GM21515 (cell line): ENCODE measurements around the gene FTO.

Experiments used
- ATAC-seq: cut with Tn5 transposase; IDR thresholded peaks from one replicate; pipeline ENCODE4 v1.9.1; 2021; ENCODE audit not compliant: unreplicated experiment

Gene FTO

GRCh38 chr16:54143934-54144571 is 440.1 kb downstream of the FTO start:
- no peak for ATAC-seq

GRCh38 chr16:54144572-54144947 is 440.6 kb downstream of the FTO start:
- ATAC-seq: no peak

DNA sequence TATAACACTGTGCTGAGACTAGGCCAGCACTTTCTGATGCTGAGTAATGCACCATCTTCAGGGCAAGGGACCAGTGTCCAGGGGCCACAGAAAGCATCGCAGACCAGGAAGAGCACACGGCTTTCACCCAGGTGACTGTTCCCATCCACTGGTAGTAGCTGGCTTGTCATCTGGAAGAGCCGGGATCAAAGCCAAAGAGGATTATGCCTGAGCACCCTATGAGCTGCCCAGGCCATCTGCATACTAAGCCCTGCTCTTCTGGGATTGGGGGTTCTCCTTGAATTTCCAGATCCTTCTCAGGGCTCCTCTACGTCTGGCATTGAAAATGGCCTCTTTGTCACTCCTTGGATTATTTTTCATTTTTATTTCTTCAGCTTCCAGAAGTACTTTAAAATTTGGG is 441.9 kb downstream of the FTO start:
- no peak for ATAC-seq

DNA sequence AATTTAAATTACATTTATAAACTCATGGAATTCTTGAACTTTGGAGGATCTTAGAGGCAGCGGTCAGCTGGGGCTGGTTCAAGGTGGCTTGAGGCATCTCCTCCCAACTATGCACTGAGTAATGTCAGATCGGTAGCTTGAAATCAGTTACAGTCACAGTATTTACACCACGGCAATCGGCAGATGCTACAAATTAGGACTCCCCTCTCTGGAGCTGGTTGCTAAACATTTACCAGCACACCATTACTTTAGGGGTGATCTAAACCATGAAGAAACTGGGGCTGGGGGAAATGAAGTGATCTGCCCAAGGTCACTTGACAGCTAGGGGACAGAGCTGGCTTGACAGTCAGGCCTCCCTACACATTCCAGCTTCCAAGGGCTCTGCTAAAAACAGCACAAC is 445.0 kb downstream of the FTO start:
- ATAC-seq: no peak

DNA sequence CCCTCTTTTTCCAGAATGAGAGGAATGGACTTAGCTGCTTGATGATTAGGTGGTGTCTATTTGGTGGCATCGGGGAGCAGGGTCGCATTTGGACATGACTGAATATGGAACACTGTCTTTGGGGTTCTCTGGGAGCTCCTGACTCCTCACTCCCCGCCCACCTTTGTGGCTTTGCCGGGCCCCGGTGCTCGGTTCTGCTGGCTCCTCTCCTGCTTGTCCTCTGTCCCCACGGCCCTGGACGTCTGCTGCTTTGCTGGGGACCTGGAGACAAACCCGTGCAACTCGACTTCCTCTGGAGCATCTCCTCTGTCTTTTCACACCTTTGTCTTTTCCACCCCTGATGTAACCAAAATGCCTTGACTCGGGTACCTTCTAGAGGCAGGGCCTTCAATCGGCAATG is 446.9 kb downstream of the FTO start:
- ATAC-seq: no peak

- ATAC-seq: no peak
Observed at GRCh38 chr16:54152362-54153239, 448.6 kb downstream of the FTO start.

DNA sequence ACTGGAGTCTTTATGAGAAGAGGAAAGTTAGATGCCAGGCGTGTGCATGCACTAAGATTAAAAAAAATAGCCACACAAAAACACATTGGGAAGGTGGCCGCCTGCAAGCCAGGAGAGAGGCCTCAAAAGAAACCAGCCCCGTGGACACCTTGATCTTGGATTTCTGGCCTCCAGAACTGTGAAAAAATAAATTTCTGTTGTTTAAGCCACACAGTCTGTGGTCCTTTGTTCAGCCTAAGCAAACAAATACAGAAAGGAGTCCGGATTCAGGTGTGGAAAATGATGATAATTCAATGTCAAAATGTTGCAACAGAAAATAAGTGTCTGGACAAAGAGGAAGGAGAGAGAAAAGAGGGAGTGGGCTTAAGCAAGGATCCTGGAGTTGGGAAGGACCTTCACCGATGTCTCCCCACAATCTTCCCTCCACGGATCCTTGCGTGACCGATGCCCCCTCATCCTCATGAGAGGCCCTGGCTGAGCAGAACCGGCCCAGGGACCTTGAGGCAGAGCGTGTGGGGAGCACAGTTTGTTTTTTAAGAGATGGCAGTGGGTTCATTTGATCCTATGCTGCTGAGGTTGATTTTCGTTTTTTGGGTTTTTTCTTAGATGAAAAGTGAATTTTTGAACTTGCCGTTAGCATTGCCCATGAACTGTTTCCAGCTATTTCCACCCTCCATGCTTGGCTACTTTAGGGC is 449.4 kb downstream of the FTO start:
- no peak for ATAC-seq

DNA sequence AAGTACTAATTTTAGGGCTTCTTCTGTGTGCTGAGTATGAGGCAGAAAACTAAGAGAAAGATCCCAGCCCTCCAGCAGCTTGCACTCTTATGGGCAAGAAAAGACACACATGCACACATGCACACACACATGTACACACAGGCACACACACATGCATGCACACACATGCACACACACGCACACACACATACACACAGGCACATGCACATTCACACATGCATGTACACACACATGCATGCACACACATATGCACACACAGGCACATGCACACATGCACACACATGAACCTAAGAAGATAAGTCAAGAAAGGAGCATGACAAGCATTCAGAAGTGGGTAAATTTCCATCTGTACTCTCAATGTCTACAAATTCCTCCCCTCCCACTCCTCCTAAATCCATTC is 452.4 kb downstream of the FTO start:
- ATAC-seq: no peak

GRCh38 chr16:54158986-54159385 is 455.0 kb downstream of the FTO start:
- ATAC-seq: no peak

DNA sequence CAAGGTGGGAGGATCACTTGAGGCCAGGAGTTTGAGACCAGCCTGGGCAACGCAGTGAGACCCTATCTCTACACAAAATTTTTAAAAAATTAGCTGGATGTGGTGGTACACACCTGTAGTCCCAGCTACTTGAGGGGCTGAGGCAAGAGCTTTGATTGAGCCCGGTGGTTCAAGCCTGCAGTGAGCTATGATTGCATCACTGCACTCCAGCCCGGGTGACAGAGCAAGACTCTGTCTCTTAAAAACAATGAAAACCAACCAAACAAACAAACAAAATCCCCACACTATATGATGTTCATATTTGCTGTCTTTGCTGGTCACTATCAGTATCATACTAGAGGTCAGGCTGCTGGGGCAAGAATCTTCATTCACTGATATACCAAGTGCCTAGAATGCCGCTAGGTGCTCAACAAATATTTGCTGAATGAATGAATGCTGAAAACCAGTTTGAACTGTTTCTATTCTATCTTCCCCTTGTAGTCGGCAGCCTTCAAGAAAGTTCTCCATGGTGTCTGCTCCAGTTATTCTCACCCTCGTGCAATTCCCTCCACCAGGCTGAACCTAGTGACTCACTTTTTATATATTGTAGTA is 455.6 kb downstream of the FTO start:
- no peak for ATAC-seq

- no peak for ATAC-seq
Observed at GRCh38 chr16:54160252-54160860, 456.4 kb downstream of the FTO start.

DNA sequence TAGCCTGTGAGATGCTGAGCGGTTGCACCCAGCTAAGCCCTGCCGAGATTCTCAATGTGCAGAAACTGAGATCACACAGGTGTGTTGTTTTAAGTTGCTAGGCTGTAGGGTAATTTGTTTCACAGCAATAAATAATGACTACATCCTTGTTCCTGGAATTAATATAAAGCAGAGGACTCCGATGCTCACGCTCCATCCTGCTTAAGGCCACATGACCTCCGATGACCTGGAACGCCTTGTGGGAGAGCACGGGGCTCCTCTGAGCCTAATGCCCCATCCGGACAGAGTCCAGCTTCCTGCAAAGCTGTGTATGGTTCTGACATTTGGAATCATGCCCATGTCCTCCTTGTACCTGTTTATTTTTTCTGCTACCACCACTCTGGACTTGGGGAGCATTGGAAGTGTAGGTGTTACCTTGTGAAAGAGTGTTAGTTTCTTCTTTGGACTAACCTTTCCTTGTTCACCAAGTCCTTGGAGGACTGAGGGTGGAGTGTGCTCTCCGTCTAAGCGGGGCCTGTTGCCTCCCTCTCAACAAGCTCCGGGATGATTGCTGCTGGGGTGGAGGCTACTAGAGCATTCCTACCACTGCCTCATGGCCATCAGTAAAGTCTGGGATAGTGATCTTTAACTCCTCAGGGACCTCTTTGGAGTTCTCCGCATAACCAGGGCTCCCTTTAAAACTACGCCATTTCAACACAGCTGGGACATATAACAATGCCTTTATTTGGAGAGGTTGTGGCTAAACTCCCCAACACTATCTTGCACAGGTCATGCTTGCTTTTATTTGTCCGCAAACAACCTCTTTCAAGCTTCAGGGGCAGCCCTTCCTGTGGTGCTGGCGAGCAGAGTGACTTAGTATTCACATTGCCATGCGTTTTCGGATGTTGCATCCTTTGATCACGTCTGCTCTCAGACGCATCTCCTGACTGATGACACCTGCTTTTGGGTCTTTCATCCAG is 457.3 kb downstream of the FTO start:
- ATAC-seq: no peak

GRCh38 chr16:54163197-54163843 is 459.4 kb downstream of the FTO start:
- no peak for ATAC-seq

DNA sequence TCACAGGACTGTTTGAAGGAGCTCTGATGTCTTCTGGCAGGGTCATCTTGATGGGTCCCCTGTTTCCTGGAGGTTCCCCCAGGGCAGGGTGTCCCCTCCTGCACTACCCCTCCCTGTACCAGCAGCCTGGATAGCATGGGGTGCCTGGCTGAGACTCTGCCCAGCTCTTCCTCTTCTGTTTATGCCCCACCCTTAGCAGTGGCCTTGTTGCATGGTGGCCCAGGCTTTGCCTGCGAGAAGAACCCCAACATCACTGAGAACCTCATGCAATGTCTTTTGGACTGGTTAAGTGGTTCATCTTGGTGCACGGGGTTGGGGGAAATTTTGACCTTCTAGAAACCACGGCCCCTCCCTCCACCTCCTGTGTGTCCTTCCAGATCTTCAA is 460.8 kb downstream of the FTO start:
- ATAC-seq: no peak

- ATAC-seq: no peak
Observed at GRCh38 chr16:54165174-54165911, 461.4 kb downstream of the FTO start.

GRCh38 chr16:54165912-54166865 is 462.2 kb downstream of the FTO start:
- no peak for ATAC-seq

GRCh38 chr16:54169112-54169511 is 465.2 kb downstream of the FTO start:
- no peak for ATAC-seq
